GM23248 (cell line): Measurements from ENCODE around the gene NCBP3.

Experiments
- EZH2 ChIP-seq: fragments of 200-600 bp; sonication (generic); IDR thresholded peaks from 2 replicates; pipeline ENCODE4 v1.6.1; 2018; ENCODE audit warnings: antibody characterized with exemption, mild to moderate bottlenecking; ENCODE audit not compliant: insufficient read depth, poor library complexity, severe bottlenecking
- EZH2phosphoT487 ChIP-seq: fragments of 200-600 bp; sonication (generic); IDR thresholded peaks from 2 replicates; pipeline ENCODE4 v1.6.1; 2018; ENCODE audit warnings: antibody characterized with exemption, moderate library complexity, mild to moderate bottlenecking, low read depth; ENCODE audit not compliant: insufficient read depth

- TF ChIP-seq EZH2phosphoT487 (no peak), EZH2 (no peak)
Measured at GRCh38 chr17:3873862-3874261, 27.8 kb upstream of the NCBP3 start.
